ENCODE results near the gene MUSK. TPM values are rescaled to one million over a fixed set of nuclear protein-coding genes. Genes with fewer than 3 reads are reported as not detected.

The MUSK gene
- total RNA-seq, 8 experiments from 2014 or later: 0.09 to 0.70 (median 0.29) TPM; not detected in 2

GRCh38 chr9:110832926-110833325 lies 164.3 kb downstream of the MUSK start:
- WGBS, 10 experiments: 52 to 100% (median 77%) methylated on average over 1 to 3 of the region's 3 CpGs
- no peak for ATAC-seq (replicated peaks in 6 of 8)

GRCh38 chr9:110835404-110835803 lies 166.8 kb downstream of the MUSK start:
- in situ Hi-C loops (cut with MboI; ENCODE audit: low pct_unique_long_range_greater_than_20kb in 2 of 9, low sequenced_read_pairs in 9 of 9, unreplicated experiment in 9 of 9): no loop called here
- ATAC-seq (replicated peaks in 6 of 8): peak in 2 of 8 experiments; percentile 19 to 50
- WGBS, 10 experiments: 0 to 69% (median 33%) methylated on average over 1 to 3 of the region's 3 CpGs; no CpG with 5 or more reads in 1 of the 10 experiments
- H3K4me1 ChIP-seq (replicated peaks in 1 of 2): no peaks in the 10 kb centered on the region
- H3K4me3 ChIP-seq: no peak overlapping the region
- no peak overlapping the region for H3K27ac ChIP-seq

More at GRCh38 chr9:110832926-110833325, 164.3 kb downstream of the MUSK start:
- in situ Hi-C loops (cut with MboI; ENCODE audit: low pct_unique_long_range_greater_than_20kb in 2 of 9, low sequenced_read_pairs in 9 of 9, unreplicated experiment in 9 of 9): no loop called here
- Histone ChIP-seq H3K27ac (no peak overlapping the region), H3K4me3 (no peak overlapping the region), H3K4me1 (replicated peaks in 1 of 2) (no peaks in the 10 kb centered on the region)

- Histone ChIP-seq H3K27ac (no peak overlapping the region), H3K4me3 (no peak overlapping the region), H3K4me1 (replicated peaks in 1 of 2) (no peaks in the 10 kb centered on the region)
- ATAC-seq (replicated peaks in 6 of 8): peak in 1 of 8 experiments; percentile 31
- in situ Hi-C loops (cut with MboI; ENCODE audit: low pct_unique_long_range_greater_than_20kb in 2 of 9, low sequenced_read_pairs in 9 of 9, unreplicated experiment in 9 of 9): no loop called here
- 50 to 90% (median 67%) methylated on average over 1 of the region's 1 CpG; no CpG with 5 or more reads in 3 of the 10 experiments for whole genome bisulfite sequencing, 10 experiments
These were observed 167.3 kb downstream of the MUSK start for GRCh38 chr9:110835859-110836271.

- H3K4me1 ChIP-seq (replicated peaks in 1 of 2): no peaks in the 10 kb centered on the region
These were observed 168.9 kb downstream of the MUSK start for GRCh38 chr9:110837401-110838005.

GRCh38 chr9:110842169-110842568 lies 173.6 kb downstream of the MUSK start:
- H3K4me1 ChIP-seq (replicated peaks in 1 of 2): no peaks in the 10 kb centered on the region
- 84 to 100% (median 95%) methylated on average over 1 to 9 of the region's 9 CpGs; no CpG with 5 or more reads in 5 of the 10 experiments for WGBS, 10 experiments
- in situ Hi-C loops (cut with MboI; ENCODE audit: low pct_unique_long_range_greater_than_20kb in 2 of 9, low sequenced_read_pairs in 9 of 9, unreplicated experiment in 9 of 9): no loop called here
- H3K27ac ChIP-seq: no peak overlapping the region
- H3K4me3 ChIP-seq: no peak overlapping the region
- no peak for ATAC-seq (replicated peaks in 6 of 8)

More at GRCh38 chr9:110837401-110838005, 168.9 kb downstream of the MUSK start:
- in situ Hi-C loops (cut with MboI; ENCODE audit: low pct_unique_long_range_greater_than_20kb in 2 of 9, low sequenced_read_pairs in 9 of 9, unreplicated experiment in 9 of 9): no loop called here
- no peak for ATAC-seq (replicated peaks in 6 of 8)
- WGBS, 10 experiments: 75 to 100% (median 100%) methylated on average over 1 to 2 of the region's 2 CpGs; no CpG with 5 or more reads in 5 of the 10 experiments
- Histone ChIP-seq H3K4me3 (no peak overlapping the region), H3K27ac (no peak overlapping the region)

GRCh38 chr9:110842986-110843385 lies 174.4 kb downstream of the MUSK start:
- Histone ChIP-seq H3K27ac (no peak overlapping the region), H3K4me1 (replicated peaks in 1 of 2) (no peaks in the 10 kb centered on the region), H3K4me3 (no peak overlapping the region)
- in situ Hi-C loops (cut with MboI; ENCODE audit: low pct_unique_long_range_greater_than_20kb in 2 of 9, low sequenced_read_pairs in 9 of 9, unreplicated experiment in 9 of 9): no loop called here
- ATAC-seq (replicated peaks in 6 of 8): no peak
- WGBS, 10 experiments: 24 to 70% (median 56%) methylated on average over 1 to 3 of the region's 3 CpGs; no CpG with 5 or more reads in 3 of the 10 experiments

GRCh38 chr9:110844121-110844520 lies 175.5 kb downstream of the MUSK start:
- in situ Hi-C loops (cut with MboI; ENCODE audit: low pct_unique_long_range_greater_than_20kb in 2 of 9, low sequenced_read_pairs in 9 of 9, unreplicated experiment in 9 of 9): no loop called here
- 50 to 100% (median 87%) methylated on average over 1 of the region's 1 CpG for WGBS, 10 experiments
- no peaks in the 10 kb centered on the region for H3K4me1 ChIP-seq (replicated peaks in 1 of 2)
- H3K4me3 ChIP-seq: no peak overlapping the region
- H3K27ac ChIP-seq: no peak overlapping the region
- ATAC-seq (replicated peaks in 6 of 8): no peak

- in situ Hi-C loops (cut with MboI; ENCODE audit: low pct_unique_long_range_greater_than_20kb in 2 of 9, low sequenced_read_pairs in 9 of 9, unreplicated experiment in 9 of 9): no loop called here
- H3K4me3 ChIP-seq: no peak overlapping the region
- 45 to 95% (median 74%) methylated on average over 1 to 2 of the region's 2 CpGs for WGBS, 10 experiments
These were observed 177.6 kb downstream of the MUSK start for GRCh38 chr9:110846215-110846614.

GRCh38 chr9:110847671-110848070 lies 179.1 kb downstream of the MUSK start:
- H3K4me1 ChIP-seq (replicated peaks in 1 of 2): no peaks in the 10 kb centered on the region
- no peak overlapping the region for H3K4me3 ChIP-seq
- in situ Hi-C loops (cut with MboI; ENCODE audit: low pct_unique_long_range_greater_than_20kb in 2 of 9, low sequenced_read_pairs in 9 of 9, unreplicated experiment in 9 of 9): no loop called here
- H3K27ac ChIP-seq: no peak overlapping the region
- 0 to 95% (median 50%) methylated on average over 2 to 3 of the region's 3 CpGs; no CpG with 5 or more reads in 1 of the 10 experiments for WGBS, 10 experiments
- no peak for ATAC-seq (replicated peaks in 6 of 8)

More at GRCh38 chr9:110846215-110846614, 177.6 kb downstream of the MUSK start:
- H3K27ac ChIP-seq: no peak overlapping the region
- ATAC-seq (replicated peaks in 6 of 8): peak in 4 of 8 experiments; percentile 37 to 64 (median 54)
- no peaks in the 10 kb centered on the region for H3K4me1 ChIP-seq (replicated peaks in 1 of 2)

- Histone ChIP-seq H3K4me1 (replicated peaks in 1 of 2) (no peaks in the 10 kb centered on the region), H3K4me3 (no peak overlapping the region), H3K27ac (no peak overlapping the region)
- ATAC-seq (replicated peaks in 6 of 8): no peak
- WGBS, 10 experiments: 66 to 100% (median 78%) methylated on average over 1 to 5 of the region's 6 CpGs; no CpG with 5 or more reads in 1 of the 10 experiments
- in situ Hi-C loops (cut with MboI; ENCODE audit: low pct_unique_long_range_greater_than_20kb in 2 of 9, low sequenced_read_pairs in 9 of 9, unreplicated experiment in 9 of 9): no loop called here
These were observed 182.0 kb downstream of the MUSK start for GRCh38 chr9:110850401-110851135.

Other genes starting within 250 kb of the MUSK start
- 1 to 10 TPM in 4 of 8 experiments, under 1 TPM in 4; 0.22 to 8.9 (median 0.97) TPM for gene SVEP1, start 89.0 kb upstream of the MUSK start, total RNA-seq